CD4-positive, alpha-beta T cell treated with Interleukin-17A for 4 hours (primary cell): ENCODE data around the gene EGF.
"Not testable (repeated sequence)": the region's sequence is repeated elsewhere in the genome, so short reads cannot be mapped to it uniquely, and the experiment has no call there.

Experiments
- DNase-seq: peaks from one replicate; pipeline ENCODE4 v3.0.0-alpha.2; 2020; ENCODE audit warnings: mixed read lengths

Gene EGF

GRCh38 chr4:109912706-109913595 lies at the start of gene EGF:
Gene EGF (plus strand): TSS chr4:109912883. CDS start chr4:109913336, 453 bp downstream.
- DNase-seq: no peak

- no peak for DNase-seq
Measured at GRCh38 chr4:109864134-109864533, 48.5 kb upstream of the EGF start.

GRCh38 chr4:109870061-109870460 lies 42.6 kb upstream of the EGF start:
- DNase-seq: no peak

- DNase-seq: no peak
Measured at GRCh38 chr4:109872065-109872464, 40.6 kb upstream of the EGF start.

GRCh38 chr4:109872950-109873656 lies 39.6 kb upstream of the EGF start:
- no peak for DNase-seq

GRCh38 chr4:109873791-109874514 lies 38.7 kb upstream of the EGF start:
- DNase-seq: no peak

GRCh38 chr4:109875106-109875505 lies 37.6 kb upstream of the EGF start:
- DNase-seq: no peak

- not testable (repeated sequence) for DNase-seq
Measured at GRCh38 chr4:109875553-109875952, 37.1 kb upstream of the EGF start.

- DNase-seq: no peak
Measured at GRCh38 chr4:109876634-109877265, 35.9 kb upstream of the EGF start.

GRCh38 chr4:109877400-109877799 lies 35.3 kb upstream of the EGF start:
- DNase-seq: no peak

- DNase-seq: no peak
Measured at GRCh38 chr4:109878355-109878754, 34.3 kb upstream of the EGF start.

- DNase-seq: no peak
Measured at GRCh38 chr4:109879081-109879480, 33.6 kb upstream of the EGF start.

- DNase-seq: no peak
Measured at GRCh38 chr4:109879636-109880314, 32.9 kb upstream of the EGF start.

- no peak for DNase-seq
Measured at GRCh38 chr4:109886303-109886702, 26.4 kb upstream of the EGF start.

GRCh38 chr4:109887071-109887470 lies 25.6 kb upstream of the EGF start:
- DNase-seq: no peak

- DNase-seq: no peak
Measured at GRCh38 chr4:109890076-109890475, 22.6 kb upstream of the EGF start.

- DNase-seq: no peak
Measured at GRCh38 chr4:109902559-109903251, 10.0 kb upstream of the EGF start.

- no peak for DNase-seq
Measured at GRCh38 chr4:109908731-109909130, 4.0 kb upstream of the EGF start.

- no peak for DNase-seq
Measured at GRCh38 chr4:109910256-109910655, 2.4 kb upstream of the EGF start.

GRCh38 chr4:109913596-109914241 lies 1.0 kb downstream of the EGF start:
- DNase-seq: no peak

- no peak for DNase-seq
Measured at GRCh38 chr4:109914322-109914721, 1.6 kb downstream of the EGF start.
